ENCODE measurements around the gene PSMB2. TPM values are rescaled to one million over a fixed set of nuclear protein-coding genes. Genes with fewer than 3 reads are reported as not detected.

The PSMB2 gene
- total RNA-seq, 1 experiment from 2014 or later: 122 TPM

GRCh38 chr1:35594005-35594760 is 47.1 kb downstream of the PSMB2 start:
- Histone ChIP-seq H3K9me3 (ENCODE audit: control insufficient read depth in 1 of 2, insufficient read depth in 1 of 2, low read depth in 1 of 2, low read length in 2 of 2) (no peaks in the 10 kb centered on the region), H3K4me2 (ENCODE audit: low read length) (no peak overlapping the region), H3K9me2 (ENCODE audit: insufficient read depth) (no peaks in the 10 kb centered on the region), H3K4me1 (ENCODE audit: control insufficient read depth in 1 of 2, insufficient read depth in 2 of 2, low read length in 2 of 2) (no peaks in the 10 kb centered on the region), H4K20me1 (ENCODE audit: insufficient read depth) (peaks cover 4% of the 10 kb centered on the region; the same call in 1 of the 2 replicates), H3K27ac (ENCODE audit: low read depth, low read length) (no peak overlapping the region), H3K79me2 (ENCODE audit: insufficient read depth, low read length) (no peaks in the 10 kb centered on the region), H2AFZ (ENCODE audit: low read depth, low read length, poor library complexity, severe bottlenecking) (no peak overlapping the region), H3K9ac (ENCODE audit: low read length) (no peak overlapping the region), H3K4me3 (replicated peaks in 1 of 2; ENCODE audit: low read depth in 1 of 2, low read length in 2 of 2) (no peak overlapping the region), H3K27me3 (ENCODE audit: insufficient read depth, low read length) (no peaks in the 10 kb centered on the region), H3K36me3 (ENCODE audit: control insufficient read depth in 1 of 2, insufficient read depth in 2 of 2, low read length in 2 of 2) (peaks cover 5 to 15% of the 10 kb centered on the region in 2 experiments; a peak in 2 of 4 replicates)
- POLR2A ChIA-PET: no interaction called here
- TF ChIP-seq ATF3 (IDR thresholded peaks at IDR 0.05): no peak
- no peak for TF ChIP-seq EZH2phosphoT487 (IDR thresholded peaks at IDR 0.05; ENCODE audit: borderline replicate concordance)
- TF ChIP-seq EGR1 (IDR thresholded peaks at IDR 0.05; ENCODE audit: low read depth): no peak
- TF ChIP-seq CTCF (IDR thresholded peaks at IDR 0.05 in 2 of 3, conservative IDR thresholded peaks at IDR 0.05 in 1 of 3; ENCODE audit: borderline replicate concordance in 1 of 3, insufficient read depth in 1 of 3, low read depth in 2 of 3, low read length in 2 of 3): no peak
- TF ChIP-seq CBX3 (IDR thresholded peaks at IDR 0.05; ENCODE audit: low read depth): no peak
- no peak for TF ChIP-seq JUND (IDR thresholded peaks at IDR 0.05)
- TF ChIP-seq ZBTB33 (IDR thresholded peaks at IDR 0.05; ENCODE audit: extremely low read depth, insufficient replicate concordance, low read length): no peak
- TF ChIP-seq FOSL1 (IDR thresholded peaks at IDR 0.05; ENCODE audit: low read depth): no peak
- no peak for TF ChIP-seq SRF (IDR thresholded peaks at IDR 0.05; ENCODE audit: low read depth)
- no peak for TF ChIP-seq SP1 (IDR thresholded peaks at IDR 0.05; ENCODE audit: low read depth)
- no peak for TF ChIP-seq YY1 (IDR thresholded peaks at IDR 0.05; ENCODE audit: extremely low read depth, insufficient replicate concordance, low read depth, low read length)
- TF ChIP-seq POLR2AphosphoS5 (IDR thresholded peaks at IDR 0.05; ENCODE audit: low read depth, low read length): no peak
- CTCF ChIA-PET: interaction anchor here (1.2 kb wide), 1 partner anchor 30 kb away, joined by 4 read pairs; no protein-coding TSS in a partner anchor
- BruUV-seq (replicated peaks): no TSS peak
- RAD21 ChIA-PET (ENCODE audit: low non-redundant PET in 1 of 2, low total read pairs in 2 of 2, uncharacterized antibody in 2 of 2, unreplicated experiment in 2 of 2): no interaction called here
- DNase-seq (ENCODE audit: low read depth, low spot score) (no peak), ATAC-seq (no peak)
- intact Hi-C loops (cut with micrococcal nuclease): no loop called here

All from HCT116 (cell line).